Keratinocyte (primary cell): ENCODE results near the gene PAM16.

Source experiments
- CTCF ChIP-seq, 3 experiments: IDR thresholded peaks in 1 of 3; conservative IDR thresholded peaks in 1 of 3; optimal IDR thresholded peaks in 1 of 3; 2 replicates in 2 of 3; 3 replicates in 1 of 3; pipeline versions ENCODE3 to v1.5.1; 2011; ENCODE audit warnings: low read length in 3 of 3, mild to moderate bottlenecking in 3 of 3, moderate library complexity in 2 of 3, control low read depth in 1 of 3, inconsistent platforms in 1 of 3; ENCODE audit not compliant: insufficient read depth in 2 of 3; ENCODE audit errors: extremely low read depth in 1 of 3
- EZH2 ChIP-seq: IDR thresholded peaks from one replicate; pipeline ENCODE4 v1.6.1; 2012; ENCODE audit warnings: inconsistent platforms, mild to moderate bottlenecking, low read length, moderate library complexity

DNA sequence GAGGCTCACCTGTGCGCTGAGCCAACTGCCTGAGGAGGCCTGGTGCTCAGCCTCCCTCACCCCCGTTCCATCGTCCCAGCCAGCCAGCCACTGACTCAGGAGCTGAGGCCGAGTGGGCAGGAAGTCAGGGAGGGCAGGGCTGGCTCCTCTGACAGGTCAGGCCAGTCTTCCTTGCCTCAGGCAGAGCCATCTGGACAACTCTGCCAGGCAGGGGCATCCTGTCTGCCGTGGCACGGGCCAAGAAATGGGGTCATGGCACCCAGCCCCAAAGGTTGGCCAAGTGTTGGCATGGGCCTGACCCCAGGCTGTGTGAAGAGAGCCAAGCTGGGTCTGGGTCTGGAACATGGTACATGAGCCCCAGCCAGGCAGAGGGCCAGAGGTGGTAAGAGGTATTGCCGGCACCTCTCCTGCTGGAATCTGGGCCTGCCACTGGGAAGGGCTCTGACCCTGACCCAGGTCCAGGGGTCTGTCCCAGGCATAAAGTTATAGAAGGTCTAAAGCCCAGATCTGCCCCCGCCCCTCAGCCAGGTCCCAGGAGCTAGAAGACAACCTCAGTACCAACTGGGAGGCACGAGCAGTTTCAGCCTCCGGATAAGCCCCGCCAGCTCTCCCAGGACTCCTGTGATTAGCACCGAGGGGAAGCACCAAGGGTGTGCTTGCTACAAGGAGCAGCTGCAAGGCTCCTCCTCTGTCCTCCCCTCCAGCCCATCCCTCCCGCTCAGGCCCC, 18.0 kb upstream of the PAM16 start:
- TF ChIP-seq CTCF (optimal IDR thresholded peaks at IDR 0.05 in 1 of 3, IDR thresholded peaks at IDR 0.05 in 1 of 3, conservative IDR thresholded peaks at IDR 0.05 in 1 of 3; ENCODE audit: extremely low read depth in 1 of 3, insufficient read depth in 2 of 3, low read length in 3 of 3), result no peak
- TF ChIP-seq EZH2, result no peak
